NCI-H1417 treated with DMSO at 0.1 percent for 48 hours (cell line): ENCODE measurements around the gene CDK5R1.
"Not testable (repeated sequence)": the region's sequence is repeated elsewhere in the genome, so short reads cannot be mapped to it uniquely, and the experiment has no call there.

ENCODE experiments used
- DNase-seq: peaks from one replicate; lab custom pipeline; 2025; lab: John Stamatoyannopoulos, UW

The CDK5R1 gene

GRCh38 chr17:32486701-32487472 lies at the start of gene CDK5R1:
Gene CDK5R1, plus strand, starts transcription at chr17:32486993. Its CDS starts 628 bp downstream, at chr17:32487621.
- peak; percentile 59 for DNase-seq

DNA sequence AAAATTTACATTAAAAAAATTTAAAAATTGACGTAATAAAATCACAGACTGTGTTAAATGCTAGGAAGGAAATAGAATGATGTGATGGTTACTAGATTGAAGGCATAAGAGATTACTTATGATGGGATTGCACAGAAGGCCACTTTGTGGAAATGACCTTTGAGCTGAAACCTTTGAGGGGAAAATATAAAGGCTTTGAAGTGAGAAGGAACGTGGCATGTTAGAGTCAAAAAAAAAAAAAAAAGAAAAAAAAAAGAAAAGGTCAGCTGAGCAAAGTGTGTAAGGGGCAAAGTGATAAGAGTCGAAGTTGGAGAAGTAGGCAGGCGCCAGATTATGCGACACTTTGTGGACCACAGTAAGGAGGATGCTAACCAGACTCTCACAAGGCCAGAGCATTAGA lies 46.1 kb upstream of the CDK5R1 start:
- no peak for DNase-seq

- DNase-seq, result no peak
Observed at GRCh38 chr17:32441886-32442285, 44.9 kb upstream of the CDK5R1 start.

- no peak for DNase-seq
Observed at GRCh38 chr17:32443827-32444300, 42.9 kb upstream of the CDK5R1 start.

DNA sequence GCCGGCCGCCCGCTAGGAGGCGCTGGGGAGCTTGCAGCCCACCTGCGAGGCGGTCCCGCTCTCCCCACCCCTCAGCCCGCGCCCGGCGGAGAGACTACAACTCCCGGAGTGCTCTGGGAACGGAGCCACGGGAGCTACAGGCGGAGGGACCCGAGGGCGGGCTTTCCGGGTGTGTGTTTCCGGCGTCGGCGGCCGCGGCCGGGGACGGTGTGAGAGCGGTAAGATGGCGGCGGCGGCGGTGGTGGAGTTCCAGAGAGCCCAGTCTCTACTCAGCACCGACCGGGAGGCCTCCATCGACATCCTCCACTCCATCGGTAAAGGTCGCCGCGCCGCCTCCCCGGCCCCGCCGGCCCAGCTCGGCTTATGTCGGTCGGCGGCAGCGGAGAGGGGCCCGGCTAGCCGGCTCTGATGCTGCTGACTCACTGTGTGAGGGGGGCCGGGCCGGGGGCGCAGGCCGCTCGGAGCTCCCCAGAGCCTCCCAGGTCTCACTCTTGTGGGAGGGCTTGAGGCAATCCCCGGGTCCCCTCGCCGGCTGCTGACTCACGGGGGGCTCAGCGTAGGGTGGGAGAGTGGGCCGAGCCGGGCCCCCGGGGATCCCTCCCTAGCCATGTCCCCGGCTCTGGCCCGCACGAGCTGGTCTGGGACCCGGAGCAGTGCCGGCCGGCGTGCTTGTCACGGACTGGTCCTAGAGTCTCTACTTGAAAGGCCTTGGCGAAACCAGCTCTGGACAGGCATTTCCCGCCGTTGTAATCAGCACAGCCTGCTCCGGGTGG lies 42.3 kb upstream of the CDK5R1 start, which contains the start of gene PSMD11:
TSS of gene PSMD11 (plus strand) at position 210 of the 773 bp plus-strand sequence. CDS start at position 224, 14 bp downstream.
- DNase-seq, result peak; percentile 65

DNA sequence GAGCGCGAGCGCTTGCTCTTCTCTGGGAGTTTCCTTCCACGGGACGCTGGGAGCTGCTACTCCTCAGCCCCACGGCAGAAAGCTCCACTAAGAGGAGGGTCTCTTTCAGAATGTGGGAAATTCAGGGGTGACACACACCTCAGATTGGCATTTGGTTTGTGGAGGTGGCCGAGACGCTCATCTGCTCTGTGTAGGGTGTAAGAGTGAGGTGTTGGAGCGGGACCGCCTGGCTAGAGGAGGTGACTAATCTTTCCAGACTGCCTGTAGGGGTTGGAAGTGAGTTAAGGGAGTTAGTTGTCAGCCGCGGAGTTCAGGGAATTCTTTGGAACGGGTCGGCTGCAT lies 41.7 kb upstream of the CDK5R1 start:
- DNase-seq, result no peak

DNA sequence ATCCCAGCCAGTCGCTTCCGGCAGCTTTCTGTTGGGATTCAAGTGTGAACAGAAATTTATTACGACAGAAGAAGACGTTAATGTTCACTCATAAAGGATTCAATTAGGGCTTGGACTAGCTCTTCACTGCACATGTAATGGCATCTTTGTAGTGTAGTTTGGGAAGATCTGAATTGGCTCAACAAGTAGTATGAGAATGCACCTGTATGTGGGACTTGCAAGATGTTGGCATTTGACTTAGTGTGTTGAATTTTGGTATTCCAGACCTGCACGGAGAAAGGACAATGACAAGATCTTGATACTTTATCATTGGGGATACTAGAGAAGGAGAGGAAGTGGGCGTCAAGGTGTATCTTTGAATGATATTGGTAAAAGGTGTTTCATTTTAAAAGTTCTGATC lies 41.3 kb upstream of the CDK5R1 start:
- DNase-seq, result no peak

DNA sequence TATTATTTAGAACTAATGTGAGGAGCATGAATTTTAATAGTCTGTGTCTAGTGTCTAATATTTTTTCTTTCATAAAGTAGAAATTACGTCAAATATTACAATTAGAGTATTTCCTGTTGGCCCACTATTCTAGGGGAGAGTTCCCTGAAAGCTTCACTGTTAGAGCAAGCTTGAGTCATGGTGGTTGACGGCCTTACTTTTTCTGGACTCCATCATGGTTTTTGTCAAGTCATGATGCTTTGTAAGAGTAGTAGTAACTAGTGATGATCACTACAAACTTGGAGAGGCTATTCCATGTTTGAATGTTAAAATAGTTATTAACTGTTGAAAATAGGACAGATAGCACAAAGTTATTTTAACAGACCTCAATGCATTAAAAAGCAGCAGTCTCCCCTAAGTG lies 40.8 kb upstream of the CDK5R1 start:
- no peak for DNase-seq

GRCh38 chr17:32446949-32447348 lies 39.8 kb upstream of the CDK5R1 start:
- no peak for DNase-seq

- DNase-seq, result no peak
Observed at GRCh38 chr17:32449963-32450362, 36.8 kb upstream of the CDK5R1 start.

GRCh38 chr17:32450379-32450778 lies 36.4 kb upstream of the CDK5R1 start:
- DNase-seq, result not testable (repeated sequence)

DNA sequence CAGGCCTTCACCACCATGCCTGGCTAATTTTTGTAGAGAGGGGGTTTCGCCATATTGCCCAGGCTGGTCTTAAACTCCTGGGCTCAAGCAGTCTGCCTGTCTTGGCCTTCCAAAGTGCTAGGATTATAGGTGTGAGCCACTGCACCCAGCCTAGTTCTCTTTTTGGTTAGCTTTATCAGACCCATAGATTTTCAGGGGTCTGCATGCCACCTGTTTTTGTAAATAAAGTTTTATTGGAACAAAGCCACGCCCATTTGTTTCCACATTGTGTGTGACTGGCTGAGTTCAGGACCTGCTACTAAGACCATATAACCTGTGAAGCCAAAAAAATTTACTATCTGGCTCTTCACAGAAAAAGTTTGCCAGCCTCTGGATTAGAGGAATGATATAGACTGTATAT lies 34.9 kb upstream of the CDK5R1 start:
- DNase-seq, result no peak

- DNase-seq, result no peak
Observed at GRCh38 chr17:32452281-32452680, 34.5 kb upstream of the CDK5R1 start.

GRCh38 chr17:32453370-32453769 lies 33.4 kb upstream of the CDK5R1 start:
- no peak for DNase-seq

GRCh38 chr17:32458371-32458770 lies 28.4 kb upstream of the CDK5R1 start:
- DNase-seq, result no peak

- no peak for DNase-seq
Observed at GRCh38 chr17:32460054-32460453, 26.7 kb upstream of the CDK5R1 start.

GRCh38 chr17:32461498-32461852 lies 25.3 kb upstream of the CDK5R1 start:
- no peak for DNase-seq

DNA sequence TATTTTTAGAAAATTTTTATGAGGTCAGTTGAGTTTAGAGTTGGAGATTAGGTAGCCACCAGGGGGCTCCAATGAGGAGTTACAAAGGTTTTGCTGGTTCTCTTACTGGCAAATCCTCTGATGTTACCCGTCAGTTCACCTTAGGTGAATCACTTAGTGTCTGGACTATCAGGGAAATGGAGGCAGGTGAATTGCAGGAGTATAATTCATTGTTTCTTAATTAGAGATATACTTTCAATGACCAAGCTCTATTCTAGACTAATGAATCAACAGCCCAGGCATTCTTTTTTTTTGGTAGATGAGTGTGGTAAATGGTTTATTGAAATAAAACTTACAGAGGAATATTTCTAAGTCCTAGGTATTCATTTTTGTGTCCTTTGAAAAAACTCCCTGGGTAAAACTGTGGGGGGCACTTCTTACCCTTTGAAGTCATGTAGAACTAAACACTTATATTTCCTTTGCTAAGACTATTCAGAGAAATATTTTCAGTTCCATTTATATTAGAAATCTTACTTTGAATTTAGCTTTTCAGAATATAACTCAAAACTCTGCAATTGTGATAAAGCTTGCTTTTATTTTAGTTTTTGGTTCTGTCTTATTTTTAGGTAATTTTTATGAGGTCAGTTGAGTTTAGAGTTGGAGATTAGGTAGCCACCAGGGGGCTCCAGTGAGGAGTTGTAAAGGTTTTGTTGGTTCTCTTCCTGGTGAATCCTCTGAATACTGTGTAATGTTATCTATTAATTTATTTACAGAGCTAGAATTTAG lies 24.8 kb upstream of the CDK5R1 start:
- DNase-seq, result peak; percentile 8

DNA sequence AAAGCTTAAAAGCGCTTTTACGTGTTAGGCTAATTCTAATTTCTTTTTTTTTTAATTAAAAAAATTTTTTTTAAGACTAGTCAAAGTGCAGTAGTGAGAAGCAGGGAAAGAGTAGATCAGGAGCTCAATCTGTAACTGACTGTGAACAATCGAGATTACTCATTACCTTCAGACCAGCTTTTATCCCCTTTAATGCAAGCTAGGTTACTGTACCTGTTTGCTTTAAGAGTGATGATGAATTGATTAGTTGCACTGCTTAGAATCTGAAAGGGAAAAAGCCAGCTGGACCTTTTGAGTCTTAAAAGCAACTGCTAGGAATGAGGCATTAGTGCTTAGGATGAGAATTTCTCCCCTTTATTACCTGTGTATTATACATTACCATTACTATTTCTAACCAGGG lies 23.5 kb upstream of the CDK5R1 start:
- DNase-seq, result no peak

DNA sequence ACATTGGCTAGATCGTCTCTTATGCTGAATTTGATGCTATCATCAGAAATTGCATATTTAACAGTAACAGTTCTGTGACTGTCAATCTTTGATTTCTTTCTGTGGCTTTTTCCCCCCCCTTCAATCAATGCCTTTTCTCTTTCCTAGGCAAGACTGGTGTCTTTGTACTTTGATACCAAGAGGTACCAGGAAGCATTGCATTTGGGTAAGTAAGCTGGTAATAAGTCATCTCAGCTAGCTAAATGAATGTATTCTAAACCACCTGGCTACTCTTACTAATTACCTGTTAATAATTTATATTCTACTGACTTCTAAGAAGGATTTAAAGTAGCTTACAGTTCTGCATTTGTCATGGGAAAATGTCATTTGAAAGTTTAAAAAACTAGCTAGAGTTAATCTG lies 22.4 kb upstream of the CDK5R1 start:
- DNase-seq, result no peak

DNA sequence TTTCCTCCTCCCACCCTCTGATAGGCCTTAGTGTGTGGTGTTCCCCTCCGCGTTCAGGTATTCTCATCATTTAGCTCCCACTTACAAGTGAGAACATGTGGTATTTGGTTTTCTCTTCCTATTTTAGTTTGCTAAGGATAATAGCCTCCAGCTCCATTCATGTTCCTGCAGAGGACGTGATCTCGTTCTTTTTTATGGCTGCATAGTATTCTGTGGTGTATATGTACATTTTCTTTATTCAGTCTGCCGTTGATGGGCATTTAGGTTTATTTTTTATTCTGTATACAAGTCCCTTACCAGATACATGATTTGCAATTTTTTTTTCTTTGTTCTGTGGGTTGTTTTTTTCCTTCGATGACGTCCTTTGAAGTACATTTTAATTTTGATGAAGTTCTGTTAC lies 18.8 kb upstream of the CDK5R1 start:
- no peak for DNase-seq

DNA sequence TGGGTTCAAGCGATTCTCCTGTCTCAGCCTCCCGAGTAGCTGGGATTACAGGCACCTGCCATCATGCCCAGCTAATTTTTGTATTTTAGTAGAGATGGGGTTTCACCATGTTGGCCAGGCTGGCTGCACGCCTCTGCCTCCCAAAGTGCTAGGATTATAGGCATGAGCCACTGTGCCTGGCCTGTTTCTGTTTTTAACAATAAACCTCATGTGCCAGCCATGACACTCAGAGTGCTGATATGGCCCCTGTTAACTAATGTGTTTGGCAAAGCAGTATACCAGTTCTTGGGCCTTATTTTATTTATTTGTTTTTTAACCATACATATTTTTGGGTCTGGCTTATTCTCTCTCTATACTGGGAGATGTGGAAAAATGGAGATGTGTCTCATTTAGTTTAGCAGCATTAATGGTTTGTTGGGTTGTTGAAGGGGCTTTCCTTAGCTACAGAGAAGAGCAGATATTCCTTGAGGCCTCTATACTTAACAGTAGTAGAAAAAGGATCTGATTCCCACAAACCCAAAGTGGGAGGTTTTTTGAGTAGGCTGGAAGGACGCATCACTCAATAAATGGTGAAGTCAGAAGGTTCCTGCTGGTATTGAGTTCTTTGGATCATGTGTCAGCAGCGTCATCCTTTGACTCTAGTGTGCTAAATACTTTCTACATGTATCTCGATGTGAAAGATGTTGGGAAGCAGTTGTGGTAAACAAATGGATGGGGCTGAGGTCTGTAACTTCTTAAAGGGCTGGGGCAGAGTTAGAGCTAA lies 16.2 kb upstream of the CDK5R1 start:
- DNase-seq, result no peak
